HG02623 (cell line): Measurements from ENCODE around the gene MAP2K4.
"Not testable (repeated sequence)": the region's sequence is repeated elsewhere in the genome, so short reads cannot be mapped to it uniquely, and the experiment has no call there.

ENCODE experiments used
- ATAC-seq: cut with Tn5 transposase; IDR thresholded peaks from one replicate; pipeline ENCODE4 v1.9.1; 2021; ENCODE audit warnings: moderate library complexity; ENCODE audit not compliant: unreplicated experiment

MAP2K4 gene

GRCh38 chr17:12137859-12138258 lies 117.2 kb downstream of the MAP2K4 start:
- ATAC-seq: no peak

GRCh38 chr17:12140685-12141084 lies 120.0 kb downstream of the MAP2K4 start:
- ATAC-seq: no peak

DNA sequence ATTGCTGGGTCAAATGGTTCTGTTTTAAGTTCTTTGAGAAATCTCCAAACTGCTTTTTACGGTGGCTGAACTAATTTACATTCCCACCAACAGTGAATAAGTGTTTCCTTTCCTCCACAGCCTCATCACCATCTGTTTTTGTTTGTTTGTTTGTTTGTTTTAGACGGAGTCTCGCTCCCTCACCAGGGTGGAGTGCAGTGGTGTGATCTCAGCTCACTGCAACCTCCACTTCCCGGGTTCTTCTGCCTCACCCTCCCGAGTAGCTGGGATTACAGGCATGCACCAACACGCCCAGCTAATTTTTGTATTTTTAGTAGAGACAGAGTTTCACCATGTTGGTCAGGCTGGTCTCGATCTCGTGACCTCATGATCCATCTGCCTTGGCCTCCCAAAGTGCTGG lies 141.5 kb downstream of the MAP2K4 start:
- not testable (repeated sequence) for ATAC-seq

- no peak for ATAC-seq
Observed at GRCh38 chr17:12164085-12164484, 143.4 kb downstream of the MAP2K4 start.

DNA sequence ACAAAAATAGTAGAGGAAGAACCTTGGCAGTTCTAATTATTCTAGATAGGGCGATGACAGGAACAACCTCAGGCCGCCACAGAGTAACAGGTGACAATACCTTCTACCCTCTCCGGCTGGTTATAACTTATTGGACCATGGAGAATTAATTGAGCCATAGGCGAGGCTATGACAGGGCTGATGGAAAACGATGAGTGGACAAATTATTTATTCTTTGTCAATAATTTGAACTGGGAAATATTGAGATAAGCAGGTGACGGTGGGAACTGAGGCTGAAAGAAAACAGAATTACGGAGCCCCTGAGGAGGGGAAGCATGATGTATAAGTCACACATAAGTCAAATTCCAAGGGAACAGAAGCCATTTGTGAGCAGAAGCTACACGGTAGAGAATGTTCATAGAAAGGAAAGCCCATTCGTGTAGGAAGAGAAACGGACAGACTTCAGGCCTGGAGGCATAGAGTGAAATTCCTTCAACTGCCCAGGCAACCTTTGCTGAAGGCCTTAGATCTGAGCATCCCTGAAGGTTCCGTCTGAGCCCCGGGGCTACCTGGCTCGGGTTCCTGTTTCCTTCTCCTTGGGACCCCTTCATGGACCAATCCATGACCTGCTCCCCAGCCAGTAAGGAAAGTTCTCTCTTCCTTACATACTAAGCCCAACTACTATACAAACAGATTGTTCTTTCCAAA lies 158.1 kb downstream of the MAP2K4 start:
- no peak for ATAC-seq

DNA sequence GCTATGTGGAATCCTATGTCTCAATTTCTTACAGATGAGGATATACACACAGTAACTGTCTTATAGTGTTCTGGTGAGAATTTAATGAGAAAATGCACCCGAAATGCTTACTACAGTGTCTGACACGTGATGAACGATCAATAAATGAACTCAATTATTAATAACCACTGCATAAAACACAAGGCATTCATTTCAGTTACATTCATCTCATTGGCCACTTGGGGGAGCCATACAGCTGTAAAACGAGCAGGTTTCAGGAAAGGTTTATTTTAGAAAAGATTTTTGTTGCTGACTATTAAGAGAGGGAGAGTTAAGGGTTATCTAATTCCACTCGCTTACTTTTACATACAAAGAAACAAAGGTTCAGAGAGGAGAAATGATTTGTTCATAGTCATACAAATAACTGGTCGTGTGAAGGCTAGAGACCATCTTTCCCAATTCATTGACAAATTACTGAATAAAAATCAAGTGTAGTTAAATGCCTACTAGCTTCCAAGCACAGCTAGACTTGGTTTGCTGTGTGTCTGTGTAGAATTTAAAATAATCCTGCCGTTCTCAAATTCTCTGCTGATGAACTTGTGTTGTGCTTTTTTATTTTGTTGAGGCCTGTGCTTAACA lies 160.1 kb downstream of the MAP2K4 start:
- ATAC-seq: no peak

DNA sequence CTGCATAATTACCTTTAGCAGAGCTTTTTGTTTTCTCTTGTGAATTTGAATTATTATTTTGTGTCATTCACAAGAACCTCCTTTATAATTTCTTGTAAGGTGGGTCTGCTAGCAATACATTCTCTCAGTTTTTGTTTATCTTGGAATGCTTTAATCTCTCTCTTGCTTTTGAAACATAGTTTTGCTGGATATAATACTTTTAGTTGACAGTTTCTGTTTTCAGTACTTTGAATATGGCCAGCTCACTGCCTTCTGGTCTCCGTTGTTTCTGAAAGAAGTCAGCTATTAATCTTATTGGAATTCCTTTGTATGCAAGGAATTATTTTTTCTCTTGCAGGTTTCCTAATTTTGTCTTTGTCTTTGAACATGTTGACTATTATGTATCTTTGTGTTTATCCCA lies 167.0 kb downstream of the MAP2K4 start:
- no peak for ATAC-seq

GRCh38 chr17:12193144-12193735 lies 172.6 kb downstream of the MAP2K4 start:
- no peak for ATAC-seq
